GM12865 (cell line): ENCODE results near the gene TMEM205.
"Not testable (repeated sequence)": the region's sequence is repeated elsewhere in the genome, so short reads cannot be mapped to it uniquely, and the experiment has no call there.

ENCODE experiments used
- DNase-seq: peaks from one replicate; pipeline ENCODE4 v3.0.0; 2010; ENCODE audit warnings: low read depth
- H3K4me3 ChIP-seq: 2 replicates; pipeline ENCODE4 v1.5.1; 2011; ENCODE audit warnings: mild to moderate bottlenecking, low read depth, low read length, control low read depth
- CTCF ChIP-seq: IDR thresholded peaks from 2 replicates; pipeline ENCODE4 v1.5.1; 2011; ENCODE audit warnings: low read length, control low read depth, low read depth, inconsistent platforms; ENCODE audit not compliant: insufficient read depth; ENCODE audit errors: missing control alignments

Gene TMEM205

GRCh38 chr19:11338121-11338520 is 7.9 kb downstream of the TMEM205 start:
- no peak overlapping the region for H3K4me3 ChIP-seq
- no peak for TF ChIP-seq CTCF
- DNase-seq, result no peak

- DNase-seq, result no peak
- no peak overlapping the region for H3K4me3 ChIP-seq
- no peak for TF ChIP-seq CTCF
Measured at GRCh38 chr19:11337080-11337479, 9.0 kb downstream of the TMEM205 start.

GRCh38 chr19:11335449-11336146 is 10.5 kb downstream of the TMEM205 start:
- no peak for TF ChIP-seq CTCF
- H3K4me3 ChIP-seq, result no peak overlapping the region
- DNase-seq, result no peak

- not testable (repeated sequence) for H3K4me3 ChIP-seq, DNase-seq
Measured at GRCh38 chr19:11333838-11334237, 12.2 kb downstream of the TMEM205 start.

GRCh38 chr19:11332822-11333221 is 13.2 kb downstream of the TMEM205 start:
- TF ChIP-seq CTCF, result no peak
- no peak overlapping the region for H3K4me3 ChIP-seq
- no peak for DNase-seq

- DNase-seq, result no peak
- no peak overlapping the region for H3K4me3 ChIP-seq
- no peak for TF ChIP-seq CTCF
Measured at GRCh38 chr19:11331502-11331901, 14.6 kb downstream of the TMEM205 start.

- TF ChIP-seq CTCF, result no peak
Measured at GRCh38 chr19:11330127-11330526, 15.9 kb downstream of the TMEM205 start.

More at GRCh38 chr19:11330127-11330526, 15.9 kb downstream of the TMEM205 start:
- DNase-seq, result no peak
- no peak overlapping the region for H3K4me3 ChIP-seq
